Suppressor macrophage (primary cell): ENCODE results near the gene MAPKAP1.

Experiments used
- DNase-seq, 4 experiments: peaks; one replicate each; pipeline ENCODE4 v3.0.0-alpha.2; 2020 to 2022

MAPKAP1 gene

GRCh38 chr9:125534971-125535701 is 171.9 kb downstream of the MAPKAP1 start:
- DNase-seq = no peak

- no peak for DNase-seq
Observed at GRCh38 chr9:125532812-125533594, 174.0 kb downstream of the MAPKAP1 start.

- DNase-seq = no peak
Observed at GRCh38 chr9:125532412-125532811, 174.6 kb downstream of the MAPKAP1 start.

- DNase-seq = peak; percentile 52 to 80 (median 68)
Observed at GRCh38 chr9:125529589-125530515, 177.2 kb downstream of the MAPKAP1 start.

GRCh38 chr9:125529107-125529506 is 177.9 kb downstream of the MAPKAP1 start:
- DNase-seq = no peak

GRCh38 chr9:125527471-125528002 is 179.5 kb downstream of the MAPKAP1 start:
- peak; percentile 28 to 65 (median 52) for DNase-seq

- DNase-seq = no peak
Observed at GRCh38 chr9:125525921-125526631, 180.9 kb downstream of the MAPKAP1 start.

GRCh38 chr9:125524583-125525355 is 182.2 kb downstream of the MAPKAP1 start:
- peak; percentile 19 to 54 (median 44) for DNase-seq

- DNase-seq = no peak
Observed at GRCh38 chr9:125523681-125524080, 183.3 kb downstream of the MAPKAP1 start.

- peak in 3 of 4 experiments; percentile 16 to 36 (median 34) for DNase-seq
Observed at GRCh38 chr9:125522328-125522725, 184.7 kb downstream of the MAPKAP1 start.

- DNase-seq = peak; percentile 59 to 90 (median 77)
Observed at GRCh38 chr9:125521462-125522327, 185.3 kb downstream of the MAPKAP1 start.

- no peak for DNase-seq
Observed at GRCh38 chr9:125519734-125520133, 187.3 kb downstream of the MAPKAP1 start.

- no peak for DNase-seq
Observed at GRCh38 chr9:125517577-125517976, 189.4 kb downstream of the MAPKAP1 start.

GRCh38 chr9:125515983-125516940 is 190.7 kb downstream of the MAPKAP1 start:
- no peak for DNase-seq

- no peak for DNase-seq
Observed at GRCh38 chr9:125515281-125515680, 191.7 kb downstream of the MAPKAP1 start.

GRCh38 chr9:125514468-125514867 is 192.5 kb downstream of the MAPKAP1 start:
- DNase-seq = no peak

- DNase-seq = no peak
Observed at GRCh38 chr9:125513668-125514413, 193.2 kb downstream of the MAPKAP1 start.

- DNase-seq = no peak
Observed at GRCh38 chr9:125513303-125513667, 193.7 kb downstream of the MAPKAP1 start.
